Neural progenitor cell (in vitro differentiated cells): Measurements from ENCODE around the gene PTH2. TPM values are rescaled to one million over a fixed set of nuclear protein-coding genes. Genes with fewer than 3 reads are reported as not detected.

ENCODE experiments used
- DNase-seq: peaks from one replicate; pipeline ENCODE4 v3.0.0-alpha.2; 2016; ENCODE audit warnings: low spot score
- H2AFZ ChIP-seq: fragments of 200-600 bp; sonication (generic); replicated peaks from 2 replicates; pipeline ENCODE4 v1.6.1; 2016; ENCODE audit warnings: antibody characterized with exemption
- H3F3A ChIP-seq: fragments of 200-600 bp; sonication (generic); 2 replicates; pipeline ENCODE4 v1.6.1; 2016; ENCODE audit warnings: antibody characterized with exemption, low read depth
- H3K27ac ChIP-seq: fragments of 200-600 bp; sonication (generic); 2 replicates; pipeline ENCODE4 v1.5.1; 2016; ENCODE audit warnings: mild to moderate bottlenecking
- H3K27me3 ChIP-seq: fragments of 200-600 bp; sonication (generic); 2 replicates; pipeline ENCODE4 v1.6.1; 2016; ENCODE audit warnings: mild to moderate bottlenecking, moderate library complexity
- H3K36me3 ChIP-seq: fragments of 200-600 bp; sonication (generic); 2 replicates; pipeline ENCODE4 v1.5.1; 2016
- H3K4me1 ChIP-seq: fragments of 200-600 bp; sonication (generic); 2 replicates; pipeline ENCODE4 v1.6.1; 2016; ENCODE audit warnings: mixed run types
- H3K4me2 ChIP-seq: fragments of 200-600 bp; sonication (generic); 2 replicates; pipeline ENCODE4 v1.6.1; 2016
- H3K4me3 ChIP-seq: fragments of 200-600 bp; sonication (generic); 2 replicates; pipeline ENCODE4 v1.5.1; 2016
- H3K79me2 ChIP-seq: fragments of 200-600 bp; sonication (generic); 2 replicates; pipeline ENCODE4 v1.6.1; 2016; ENCODE audit warnings: low read depth
- H3K9ac ChIP-seq: fragments of 200-600 bp; sonication (generic); 2 replicates; pipeline ENCODE4 v1.6.1; 2016
- H3K9me3 ChIP-seq: fragments of 200-600 bp; sonication (generic); 2 replicates; pipeline ENCODE4 v1.5.1; 2016; ENCODE audit warnings: low read depth
- H4K20me1 ChIP-seq: fragments of 200-600 bp; sonication (generic); 2 replicates; pipeline ENCODE4 v1.6.1; 2016; ENCODE audit warnings: low read depth
- H3K27ac Mint-ChIP-seq: 3 replicates; pipeline ENCODE4 v1.8.0; 2021; ENCODE audit warnings: mixed read lengths
- H3K27me3 Mint-ChIP-seq: 2 replicates; pipeline ENCODE4 v1.8.0; 2022; ENCODE audit warnings: low read depth, mild to moderate bottlenecking, inconsistent platforms, moderate library complexity, mixed read lengths; ENCODE audit not compliant: insufficient read depth
- H3K36me3 Mint-ChIP-seq: 3 replicates; pipeline ENCODE4 v1.8.0; 2021; ENCODE audit warnings: mixed read lengths
- H3K4me1 Mint-ChIP-seq: 3 replicates; pipeline ENCODE4 v1.8.0; 2021; ENCODE audit warnings: mixed read lengths
- H3K4me3 Mint-ChIP-seq: 3 replicates; pipeline ENCODE4 v1.8.0; 2021; ENCODE audit warnings: mild to moderate bottlenecking, moderate library complexity, mixed read lengths
- H3K9me3 Mint-ChIP-seq: 3 replicates; pipeline ENCODE4 v1.8.0; 2020; ENCODE audit warnings: mixed read lengths
- CTCF ChIP-seq: fragments of 200-600 bp; sonication (generic); IDR thresholded peaks from 2 replicates; pipeline ENCODE4 v1.5.1; 2017; ENCODE audit warnings: antibody characterized with exemption, mild to moderate bottlenecking
- EZH2 ChIP-seq: fragments of 200-600 bp; sonication (generic); IDR thresholded peaks from 2 replicates; pipeline ENCODE4 v1.6.1; 2017; ENCODE audit warnings: antibody characterized with exemption, mild to moderate bottlenecking, moderate library complexity
- EZH2phosphoT487 ChIP-seq: fragments of 200-600 bp; sonication (generic); IDR thresholded peaks from 2 replicates; pipeline ENCODE4 v1.6.1; 2017; ENCODE audit warnings: antibody characterized with exemption
- total RNA-seq: library from RNA; depleted of rRNA; stranded (reverse); fragments of >200 nt; gene quantifications from 2 replicates; pipeline ENCODE4 v1.2.3, GENCODE V29; 2015; ENCODE audit warnings: low replicate concordance

PTH2 gene
- total RNA-seq, 1 donor from 2014 or later, result not detected

- H3K4me2 ChIP-seq, result no peak overlapping the region
- Mint-ChIP-seq H3K27me3 (peaks cover 33% of the 10 kb centered on the region), H3K27ac (no peak overlapping the region), H3K4me1 (peaks cover 23% of the 10 kb centered on the region), H3K4me3 (no peak overlapping the region), H3K9me3 (peaks cover 2% of the 10 kb centered on the region), H3K36me3 (no peaks in the 10 kb centered on the region)
- no peak overlapping the region for H3K27ac ChIP-seq
- no peak for DNase-seq
- no peaks in the 10 kb centered on the region for H3K79me2 ChIP-seq
- H2AFZ ChIP-seq, result no peak overlapping the region
- TF ChIP-seq EZH2, result no peak
- TF ChIP-seq CTCF, result no peak
- TF ChIP-seq EZH2phosphoT487, result no peak
- H3K4me3 ChIP-seq, result no peak overlapping the region
- H3K4me1 ChIP-seq, result peaks cover 40% of the 10 kb centered on the region
- H3K27me3 ChIP-seq, result peaks cover 8% of the 10 kb centered on the region
- H3F3A ChIP-seq, result peaks cover 4% of the 10 kb centered on the region
- no peaks in the 10 kb centered on the region for H4K20me1 ChIP-seq
- H3K9me3 ChIP-seq, result no peaks in the 10 kb centered on the region
- no peaks in the 10 kb centered on the region for H3K36me3 ChIP-seq
- no peak overlapping the region for H3K9ac ChIP-seq
These were observed 9.0 kb downstream of the PTH2 start for GRCh38 chr19:49414256-49414655.

- H2AFZ ChIP-seq, result no peak overlapping the region
- no peak overlapping the region for H3K27ac ChIP-seq
- Mint-ChIP-seq H3K4me1 (peaks cover 29% of the 10 kb centered on the region), H3K4me3 (peak overlapping the region; percentile 11), H3K36me3 (no peaks in the 10 kb centered on the region), H3K9me3 (peaks cover 2% of the 10 kb centered on the region), H3K27ac (peak overlapping the region; percentile 74), H3K27me3 (peaks cover 25% of the 10 kb centered on the region)
- no peaks in the 10 kb centered on the region for H4K20me1 ChIP-seq
- peaks cover 4% of the 10 kb centered on the region for H3F3A ChIP-seq
- H3K4me3 ChIP-seq, result no peak overlapping the region
- H3K4me2 ChIP-seq, result peak overlapping the region; percentile 45
- no peaks in the 10 kb centered on the region for H3K36me3 ChIP-seq
- TF ChIP-seq CTCF, result no peak
- no peak for TF ChIP-seq EZH2phosphoT487
- no peak for TF ChIP-seq EZH2
- no peaks in the 10 kb centered on the region for H3K9me3 ChIP-seq
- DNase-seq, result peak; percentile 68
- H3K27me3 ChIP-seq, result no peaks in the 10 kb centered on the region
- H3K4me1 ChIP-seq, result peaks cover 40% of the 10 kb centered on the region
- no peak overlapping the region for H3K9ac ChIP-seq
- H3K79me2 ChIP-seq, result no peaks in the 10 kb centered on the region
These were observed 9.9 kb downstream of the PTH2 start for GRCh38 chr19:49413348-49413747.

- peaks cover 4% of the 10 kb centered on the region for H3F3A ChIP-seq
- no peak overlapping the region for H3K4me2 ChIP-seq
- H3K9ac ChIP-seq, result no peak overlapping the region
- Mint-ChIP-seq H3K36me3 (no peaks in the 10 kb centered on the region), H3K27ac (no peak overlapping the region), H3K4me3 (no peak overlapping the region), H3K4me1 (peaks cover 27% of the 10 kb centered on the region), H3K27me3 (peaks cover 20% of the 10 kb centered on the region), H3K9me3 (no peaks in the 10 kb centered on the region)
- H3K9me3 ChIP-seq, result no peaks in the 10 kb centered on the region
- no peak for DNase-seq
- H2AFZ ChIP-seq, result no peak overlapping the region
- peaks cover 31% of the 10 kb centered on the region for H3K4me1 ChIP-seq
- no peaks in the 10 kb centered on the region for H4K20me1 ChIP-seq
- H3K27ac ChIP-seq, result no peak overlapping the region
- TF ChIP-seq EZH2 (no peak), EZH2phosphoT487 (no peak), CTCF (no peak)
- no peaks in the 10 kb centered on the region for H3K27me3 ChIP-seq
- no peaks in the 10 kb centered on the region for H3K79me2 ChIP-seq
- H3K36me3 ChIP-seq, result no peaks in the 10 kb centered on the region
- no peak overlapping the region for H3K4me3 ChIP-seq
These were observed 11.4 kb downstream of the PTH2 start for GRCh38 chr19:49411681-49412326.
